Epithelial cell of prostate (primary cell): ENCODE data around the gene KIAA1958.
"Not testable (repeated sequence)": the region's sequence is repeated elsewhere in the genome, so short reads cannot be mapped to it uniquely, and the experiment has no call there.

Experiments
- DNase-seq: peaks from one replicate; pipeline ENCODE4 v3.0.0-alpha.2; 2011; ENCODE audit warnings: low read depth, low spot score
- H3K27ac ChIP-seq: fragments of 450-650 bp; 2 replicates; pipeline ENCODE4 v1.5.1; 2017; ENCODE audit warnings: mild to moderate bottlenecking

KIAA1958 gene

DNA sequence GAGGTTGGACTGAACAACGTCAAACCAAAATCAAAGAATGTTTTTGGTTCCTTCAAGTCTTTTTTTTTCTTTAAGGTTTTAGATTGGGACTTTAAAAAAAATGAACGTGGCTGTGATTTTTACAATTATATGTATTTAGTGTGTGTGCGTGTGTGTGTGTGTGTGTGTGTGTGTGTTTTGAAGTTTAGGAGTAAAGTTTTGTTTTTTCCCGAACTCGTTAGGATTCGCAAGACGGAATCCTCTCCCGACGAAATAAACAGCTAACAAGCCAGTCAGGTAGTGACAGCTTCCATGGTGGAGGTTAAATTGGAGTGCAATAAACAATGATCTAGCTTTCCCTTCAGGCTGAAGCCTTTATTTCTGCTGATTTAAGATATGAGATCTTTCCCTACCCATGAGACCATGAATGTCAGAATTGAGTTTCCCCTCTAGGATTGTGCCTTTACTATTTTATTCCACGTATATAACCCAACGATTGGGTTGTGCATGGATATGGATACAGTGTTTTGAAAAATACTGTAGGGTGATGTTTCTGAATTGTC, 1.2 kb downstream of the KIAA1958 start:
- DNase-seq, result no peak
- no peak overlapping the region for H3K27ac ChIP-seq

- no peak for DNase-seq
- no peak overlapping the region for H3K27ac ChIP-seq
Observed at GRCh38 chr9:112489039-112489546, 2.5 kb downstream of the KIAA1958 start.

DNA sequence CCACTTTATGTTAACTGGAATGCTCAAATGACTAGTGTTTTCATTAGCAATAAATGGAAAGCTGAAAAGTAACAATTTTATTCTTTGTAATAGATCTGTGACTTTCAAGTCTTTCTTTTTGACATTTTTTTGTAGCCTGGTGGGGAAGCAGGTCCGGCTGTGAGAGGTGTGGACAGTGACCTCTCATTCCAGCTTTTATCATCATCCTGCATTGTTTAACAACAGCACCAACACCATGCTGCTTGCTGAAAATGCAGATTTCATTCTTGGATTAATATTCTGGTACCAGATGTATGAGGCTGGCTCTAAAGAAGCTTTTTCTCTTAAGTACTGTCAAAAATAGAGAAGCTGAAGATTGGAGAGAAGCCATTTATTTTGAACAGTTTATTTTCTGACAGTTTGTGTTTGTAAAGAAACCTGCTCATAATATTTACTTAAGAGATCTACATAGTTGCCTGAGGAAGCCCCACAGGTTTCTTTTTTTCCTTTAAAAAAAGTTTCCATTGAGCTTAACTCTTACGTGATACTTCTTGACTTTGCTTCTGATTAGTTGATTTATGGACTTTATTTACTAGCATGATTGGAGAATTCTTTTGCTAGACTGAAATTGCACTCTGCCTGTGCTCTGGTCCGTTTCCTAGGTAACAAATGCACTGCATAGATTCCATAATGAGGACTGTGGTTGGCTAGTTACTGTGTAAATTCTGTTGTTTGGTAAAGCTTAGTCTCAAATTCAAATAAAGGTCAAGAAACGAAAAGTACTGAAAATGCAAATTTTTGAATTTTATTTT, 3.4 kb downstream of the KIAA1958 start:
- no peak for DNase-seq
- H3K27ac ChIP-seq, result no peak overlapping the region

- DNase-seq, result no peak
- no peak overlapping the region for H3K27ac ChIP-seq
Observed at GRCh38 chr9:112493393-112494137, 6.9 kb downstream of the KIAA1958 start.

GRCh38 chr9:112494153-112494552, 7.5 kb downstream of the KIAA1958 start:
- no peak for DNase-seq
- no peak overlapping the region for H3K27ac ChIP-seq

DNA sequence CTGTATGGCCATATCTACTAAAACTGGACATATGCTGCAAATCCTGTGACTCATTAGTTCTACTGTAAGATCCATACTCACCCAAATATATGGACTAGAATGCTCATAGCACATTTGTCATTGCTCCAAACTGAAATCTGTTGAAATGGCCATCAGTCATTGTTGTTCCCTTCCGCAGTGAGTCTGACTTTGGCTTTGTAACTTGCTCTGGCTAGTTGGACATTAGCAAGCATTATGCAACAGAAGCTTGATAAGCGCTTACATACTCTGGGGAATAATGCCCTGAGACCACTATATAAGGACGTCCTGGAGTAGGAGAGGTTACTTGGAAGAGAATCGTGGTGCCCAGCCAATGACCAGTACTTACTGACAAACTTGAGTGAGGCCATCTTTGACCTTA, 9.0 kb downstream of the KIAA1958 start:
- H3K27ac ChIP-seq, result no peak overlapping the region
- DNase-seq, result no peak

GRCh38 chr9:112496074-112496722, 9.6 kb downstream of the KIAA1958 start:
- DNase-seq, result no peak
- no peak overlapping the region for H3K27ac ChIP-seq

GRCh38 chr9:112500842-112501241, 14.2 kb downstream of the KIAA1958 start:
- DNase-seq, result no peak
- H3K27ac ChIP-seq, result no peak overlapping the region

DNA sequence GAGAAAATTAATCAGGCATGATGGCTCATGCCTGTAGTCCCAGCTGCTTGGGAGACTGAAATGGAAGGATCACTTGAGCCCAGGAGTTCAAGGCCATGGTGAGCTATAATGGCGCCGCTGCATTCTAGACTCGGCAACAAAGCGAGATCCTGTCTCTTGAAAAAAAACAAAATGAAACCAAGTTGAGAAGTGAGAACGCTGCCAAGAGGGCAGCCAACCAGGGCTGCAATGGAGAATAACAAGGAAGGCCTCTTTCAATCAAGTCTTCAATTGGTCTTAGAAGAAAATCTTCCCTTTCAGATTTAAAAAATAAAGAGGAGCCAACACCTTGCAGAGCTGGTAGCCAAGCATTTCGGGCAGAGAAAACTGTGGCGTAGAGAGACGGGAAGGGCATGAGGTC, 14.7 kb downstream of the KIAA1958 start:
- H3K27ac ChIP-seq, result no peak overlapping the region
- no peak for DNase-seq

GRCh38 chr9:112502175-112502946, 15.7 kb downstream of the KIAA1958 start:
- no peak overlapping the region for H3K27ac ChIP-seq
- DNase-seq, result no peak

- no peak for DNase-seq
- H3K27ac ChIP-seq, result no peak overlapping the region
Observed at GRCh38 chr9:112503170-112503569, 16.5 kb downstream of the KIAA1958 start.

DNA sequence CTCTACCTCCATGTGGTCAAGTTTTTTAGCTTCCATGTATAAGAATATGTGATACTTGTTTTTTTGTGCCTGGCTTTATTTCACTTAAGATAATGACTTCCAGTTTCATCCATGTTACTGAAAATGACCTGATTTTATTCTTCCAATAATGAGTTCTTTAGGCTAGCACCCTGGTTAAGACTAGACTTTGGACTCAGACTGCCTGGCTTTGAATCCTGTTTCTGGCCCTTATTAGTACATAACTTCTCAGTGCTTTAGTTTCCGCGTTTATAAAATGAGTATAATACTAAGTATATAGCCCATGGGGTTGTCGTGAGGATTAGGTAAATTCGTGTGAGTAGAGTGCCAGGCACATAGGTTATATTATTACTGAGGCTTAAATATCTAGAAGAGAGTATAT, 18.5 kb downstream of the KIAA1958 start:
- DNase-seq, result no peak
- no peak overlapping the region for H3K27ac ChIP-seq

DNA sequence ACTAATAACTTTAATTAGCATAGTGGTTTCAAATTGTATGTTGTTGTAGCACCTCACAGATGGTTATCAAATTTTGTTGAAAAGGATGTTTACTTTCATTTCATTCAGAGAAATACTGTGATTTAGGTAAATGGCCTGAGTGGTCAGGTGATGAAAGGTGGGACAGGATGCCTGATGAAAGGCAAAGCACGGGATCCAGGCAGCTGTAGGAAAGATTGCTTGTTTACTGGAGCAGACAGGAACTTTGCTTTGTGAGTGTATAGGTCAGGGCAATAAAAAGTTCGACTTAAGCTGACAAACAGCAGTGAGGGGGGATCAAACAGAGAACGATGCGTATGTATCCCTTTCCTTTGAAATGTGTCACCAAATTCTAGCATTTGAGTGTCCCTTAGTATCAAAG, 19.0 kb downstream of the KIAA1958 start:
- H3K27ac ChIP-seq, result no peak overlapping the region
- no peak for DNase-seq

DNA sequence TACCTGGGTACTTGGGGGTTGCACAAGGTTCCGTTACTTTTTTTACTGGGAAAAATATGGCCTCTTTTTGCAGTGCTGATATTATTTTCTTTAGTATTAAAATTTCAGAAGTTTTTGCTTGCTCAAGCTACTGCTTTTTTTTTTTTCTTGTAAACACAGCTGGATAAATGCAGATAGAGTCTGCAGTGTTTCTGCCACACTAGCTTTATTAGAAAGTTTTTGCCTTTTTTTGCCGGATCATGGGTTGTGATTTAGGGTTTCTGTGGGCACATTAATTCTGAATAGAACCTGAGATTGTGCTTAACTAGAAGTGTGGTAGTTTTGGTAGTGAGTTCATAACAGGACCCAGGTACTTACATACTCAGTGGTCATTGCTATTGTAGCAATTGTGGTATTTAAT, 19.9 kb downstream of the KIAA1958 start:
- no peak for DNase-seq
- no peak overlapping the region for H3K27ac ChIP-seq

GRCh38 chr9:112507001-112507680, 20.5 kb downstream of the KIAA1958 start:
- DNase-seq, result no peak
- H3K27ac ChIP-seq, result no peak overlapping the region

DNA sequence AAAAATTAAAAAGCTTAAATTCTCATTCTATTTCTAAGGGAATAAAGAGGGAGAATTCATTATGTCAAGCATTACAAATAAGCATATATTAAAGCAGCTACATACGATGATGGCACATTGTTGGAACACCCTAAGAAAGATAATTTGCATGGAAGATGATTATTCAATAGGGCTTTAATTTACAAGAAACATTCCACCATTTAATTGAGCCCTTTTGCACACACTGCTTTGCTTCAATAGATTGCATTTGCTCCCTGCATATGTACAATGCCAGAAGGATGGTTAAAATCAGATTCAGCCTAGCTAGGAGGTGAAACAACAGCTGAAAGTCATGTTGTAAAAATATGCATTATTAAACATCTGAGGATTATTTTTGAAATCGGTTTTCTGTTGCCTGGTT, 21.8 kb downstream of the KIAA1958 start:
- no peak overlapping the region for H3K27ac ChIP-seq
- no peak for DNase-seq

DNA sequence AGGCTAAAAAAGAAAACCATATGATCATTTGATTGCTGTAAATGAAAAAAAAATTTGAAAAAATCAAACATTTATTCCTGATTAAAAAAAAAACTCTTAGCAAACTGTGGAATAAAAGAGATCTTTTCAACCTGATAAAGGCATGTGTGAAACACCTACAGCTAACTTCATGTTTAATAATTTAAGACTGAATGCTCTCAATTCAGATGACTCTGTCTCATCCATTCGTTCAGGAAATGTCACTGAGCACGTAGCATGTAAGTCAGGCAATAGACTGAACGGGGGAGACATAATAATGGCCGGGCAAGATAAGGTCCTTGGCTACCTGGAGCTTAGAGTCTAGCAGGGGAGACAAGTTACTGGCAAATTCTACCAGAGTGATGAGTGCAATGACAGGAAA, 25.8 kb downstream of the KIAA1958 start:
- not testable (repeated sequence) for H3K27ac ChIP-seq, DNase-seq

DNA sequence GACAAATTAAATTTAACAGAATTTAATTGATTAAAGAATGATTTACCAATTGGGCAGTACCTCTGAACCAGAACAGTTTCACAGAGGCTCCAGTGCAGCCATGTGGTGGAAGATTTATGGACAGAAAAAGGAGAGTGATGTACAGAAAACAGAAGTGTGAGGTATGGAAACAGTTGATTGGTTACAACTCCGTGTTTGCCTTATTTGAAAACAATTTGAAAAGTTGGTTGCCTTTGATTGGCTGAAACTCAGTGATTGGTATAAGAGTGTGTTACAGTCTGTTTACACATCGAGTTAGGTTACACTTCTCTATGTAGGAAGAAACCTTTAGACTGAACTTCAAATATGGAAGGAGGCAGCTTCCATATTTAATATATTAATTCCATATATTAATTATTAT, 30.1 kb downstream of the KIAA1958 start:
- H3K27ac ChIP-seq, result no peak overlapping the region
- DNase-seq, result no peak

- H3K27ac ChIP-seq, result no peak overlapping the region
- no peak for DNase-seq
Observed at GRCh38 chr9:112520069-112520468, 33.4 kb downstream of the KIAA1958 start.
